ENCODE measurements around the gene KIAA1755.

Gene KIAA1755

GRCh38 chr20:38162149-38162548, 98.4 kb downstream of the KIAA1755 start:
- no peak for DNase-seq

- DNase-seq = no peak
Measured at GRCh38 chr20:38161412-38161774, 99.1 kb downstream of the KIAA1755 start.
